ENCODE results near the gene UPF1.
"Not testable (repeated sequence)": the region's sequence is repeated elsewhere in the genome, so short reads cannot be mapped to it uniquely, and the experiment has no call there.

Gene UPF1

DNA sequence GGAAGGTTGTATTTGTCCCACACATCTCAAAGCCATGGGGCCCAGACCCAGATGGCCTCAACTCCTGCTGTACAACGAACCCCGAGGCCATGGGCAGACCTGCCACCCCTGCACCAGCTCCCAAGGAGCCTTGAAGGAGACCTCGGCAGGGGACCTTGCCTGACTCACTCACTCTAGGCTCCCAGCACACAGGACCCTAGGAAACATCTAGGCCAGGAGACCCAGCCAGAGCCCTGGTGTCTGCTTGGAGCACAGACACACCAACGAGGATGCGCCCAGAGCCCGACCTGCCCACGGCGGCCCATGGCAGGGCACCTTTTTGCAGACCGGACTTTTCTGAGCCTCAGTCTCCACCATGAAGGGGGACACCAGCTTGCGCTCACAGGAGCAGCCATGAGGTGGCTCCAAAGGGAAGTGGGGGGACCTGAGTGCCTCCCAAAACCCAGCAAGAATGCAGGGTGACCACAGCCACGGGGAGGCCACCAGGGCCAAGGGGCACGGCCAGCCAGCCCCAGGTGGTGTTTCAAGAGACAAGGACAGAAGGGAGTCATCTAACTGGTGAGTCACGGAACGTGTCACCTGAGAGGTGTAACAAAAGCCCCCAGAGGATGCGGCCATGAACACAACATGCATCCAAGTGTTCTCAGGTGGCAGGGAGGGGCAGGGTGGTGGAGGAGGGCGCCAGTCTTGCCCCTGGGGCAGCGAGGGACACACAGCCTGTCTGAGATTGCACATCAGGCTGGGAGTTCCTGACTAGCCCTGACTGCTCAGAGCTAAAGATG, 69.1 kb downstream of the UPF1 start:
- no peak for DNase-seq

DNA sequence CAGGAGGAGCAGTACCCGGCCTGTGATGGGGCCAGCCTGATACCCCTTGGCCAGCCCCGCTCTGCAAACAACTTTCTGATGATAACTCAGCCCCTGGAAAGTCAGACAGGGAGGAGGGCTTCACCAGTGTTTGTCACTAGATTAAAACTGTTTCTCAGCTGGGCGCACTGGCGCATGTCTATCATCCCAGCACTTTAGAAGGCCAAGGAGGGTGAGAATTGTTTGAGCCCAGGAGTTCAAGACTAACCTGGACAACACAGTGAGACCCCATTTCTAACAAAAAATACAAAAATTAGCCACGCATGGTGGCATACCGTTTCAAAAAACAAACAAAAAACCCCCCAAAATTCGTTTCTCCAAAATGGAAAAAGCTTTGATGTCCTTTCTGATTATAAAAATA, 69.7 kb downstream of the UPF1 start:
- no peak for DNase-seq

DNA sequence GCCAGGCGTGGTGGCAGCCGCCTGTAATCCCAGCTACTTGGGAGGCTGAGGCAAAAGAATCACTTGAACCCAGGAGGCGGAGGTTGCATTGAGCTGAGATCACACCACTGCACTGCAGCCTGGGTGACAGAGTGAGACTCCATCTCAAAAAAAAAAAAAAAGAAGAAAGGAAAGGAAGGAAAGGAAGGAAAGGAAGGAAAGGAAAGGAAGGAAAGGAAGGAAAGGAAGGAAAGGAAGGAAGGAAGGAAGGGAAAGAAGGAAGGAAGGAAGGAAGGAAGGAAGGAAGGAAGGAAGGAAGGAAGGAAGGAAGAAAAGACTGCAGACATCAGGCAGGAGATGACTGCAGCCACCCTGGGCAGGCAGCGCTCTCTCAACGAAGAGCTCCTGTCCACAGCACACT, 70.8 kb downstream of the UPF1 start:
- DNase-seq, result not testable (repeated sequence)

DNA sequence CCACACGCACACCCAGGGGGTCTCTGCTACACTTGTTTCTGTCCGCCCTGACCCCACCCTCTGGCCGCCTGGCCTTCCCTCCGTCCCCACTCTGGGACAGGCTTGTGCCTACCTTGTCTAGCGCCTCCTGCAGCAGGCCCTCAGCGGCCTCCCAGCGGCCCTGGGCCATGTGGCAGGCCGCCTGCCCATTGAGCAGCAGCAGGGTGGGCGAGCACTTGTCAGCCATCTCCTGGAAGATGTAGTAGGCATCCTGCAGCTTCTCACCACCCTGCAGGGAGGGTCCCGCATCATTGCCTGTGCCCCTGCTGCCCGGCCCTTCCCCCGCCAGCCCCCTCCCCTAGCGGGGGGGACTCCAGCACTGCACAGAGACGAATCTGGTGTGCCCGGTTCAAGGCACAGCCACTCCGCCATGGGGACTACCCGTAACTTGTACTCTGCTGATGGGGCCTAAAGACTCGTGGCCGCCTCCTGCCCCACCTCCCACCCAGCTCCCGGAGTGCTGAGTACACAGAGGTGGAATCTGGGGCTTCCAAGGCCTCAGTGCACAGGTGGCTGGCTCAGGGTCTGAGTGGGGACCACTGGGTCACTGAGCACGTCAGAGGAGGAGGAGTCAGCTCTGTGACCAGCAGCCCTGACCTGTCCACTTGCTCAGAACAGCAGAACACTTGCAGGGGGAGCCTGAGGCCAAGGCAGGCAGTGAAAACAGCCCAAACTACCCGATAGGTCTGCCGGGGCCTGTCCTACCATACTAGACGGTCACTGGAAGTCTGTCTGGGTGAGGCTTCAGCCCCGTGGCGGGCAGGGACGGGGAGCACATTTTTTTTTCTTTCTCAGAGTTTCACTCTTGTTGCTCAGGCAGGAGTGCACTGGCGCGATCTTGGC, 71.6 kb downstream of the UPF1 start:
- DNase-seq, result no peak

DNA sequence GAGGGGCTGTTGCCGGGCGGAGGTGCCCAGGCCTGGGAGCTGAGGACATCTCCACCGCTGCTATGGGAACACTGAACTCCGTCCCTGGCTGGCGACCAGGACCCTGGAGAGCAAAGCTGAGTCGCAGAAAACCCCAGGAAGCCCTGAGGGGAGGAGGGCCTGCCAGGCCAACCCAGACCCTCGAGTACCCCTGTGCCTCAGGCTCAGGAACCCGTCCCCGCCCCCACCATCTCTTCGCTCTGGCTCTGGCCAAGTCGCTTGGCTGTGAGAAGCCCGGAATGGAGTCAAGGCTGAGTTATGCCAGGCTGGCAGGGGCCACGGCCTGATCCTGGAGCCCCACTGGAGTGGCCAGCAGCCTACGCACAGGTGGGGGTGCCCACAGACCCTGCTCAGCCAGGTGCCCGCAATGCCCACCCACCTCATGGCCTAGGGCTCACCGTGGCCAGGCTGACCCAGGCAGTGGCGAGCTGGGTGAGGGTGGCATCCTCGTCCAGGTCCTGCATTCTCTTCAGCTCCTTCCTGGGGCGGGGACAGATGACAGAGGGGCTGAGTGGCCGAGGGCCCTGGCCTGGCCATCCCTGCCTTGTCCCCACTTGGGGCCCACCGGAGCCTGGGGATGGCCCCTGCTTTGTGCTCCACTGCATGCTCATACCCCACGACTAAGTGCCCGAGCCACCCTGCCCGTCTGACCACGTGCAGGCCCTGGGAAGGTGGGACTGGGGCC, 72.7 kb downstream of the UPF1 start:
- no peak for DNase-seq

DNA sequence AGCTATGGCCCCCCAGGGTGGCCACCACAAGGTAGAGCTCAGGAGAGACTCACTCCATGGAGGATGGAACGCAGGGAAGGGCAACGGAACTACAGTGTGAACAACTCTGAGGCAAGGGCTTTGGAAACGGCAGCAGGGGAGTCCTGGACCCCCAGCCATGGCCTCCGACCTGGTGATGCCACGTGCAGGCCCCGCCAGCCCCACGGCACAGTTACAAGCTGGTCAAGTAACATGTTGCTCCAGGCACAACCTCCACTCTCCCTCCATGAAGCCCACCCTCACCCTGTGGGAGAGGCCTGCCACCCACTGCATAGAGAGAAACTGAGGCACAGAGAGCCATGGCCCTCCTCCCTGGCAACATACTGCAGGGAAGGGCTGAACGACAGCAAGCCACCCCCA, 73.3 kb downstream of the UPF1 start:
- no peak for DNase-seq

DNA sequence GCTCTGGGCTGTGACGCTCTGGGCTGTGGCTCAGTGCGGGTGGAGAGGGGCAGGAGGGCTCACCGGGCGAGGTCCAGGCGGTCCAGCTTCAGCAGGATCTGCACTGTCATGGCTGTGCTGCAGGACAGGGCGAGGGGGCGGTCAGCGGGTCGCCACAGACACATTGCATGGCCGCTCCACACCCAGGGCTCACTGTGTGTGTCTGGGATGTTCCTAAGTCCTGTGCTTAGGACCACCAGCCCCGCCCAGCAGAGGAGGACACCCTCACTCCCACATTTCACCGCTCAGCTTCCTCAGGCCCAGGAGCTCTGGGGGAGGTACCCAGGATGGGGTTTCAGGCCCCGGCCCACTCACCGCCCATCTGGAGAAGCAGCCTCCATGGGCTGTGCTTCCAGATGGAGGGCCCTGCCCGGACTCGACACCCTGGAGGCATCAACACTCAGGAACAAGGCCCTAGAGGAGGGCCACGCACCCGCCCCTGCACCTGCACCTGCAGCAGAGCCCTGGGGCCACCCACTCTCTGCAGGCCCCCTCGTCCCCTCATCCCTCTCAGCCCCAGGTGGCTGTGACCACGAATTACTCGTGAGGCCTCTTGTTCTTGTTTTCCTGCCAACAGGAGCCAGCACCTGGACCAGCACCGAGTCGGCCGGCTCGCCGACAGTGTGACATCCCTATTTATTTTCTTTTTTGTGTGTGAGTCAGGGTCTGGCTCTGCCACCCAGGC, 73.9 kb downstream of the UPF1 start:
- no peak for DNase-seq

DNA sequence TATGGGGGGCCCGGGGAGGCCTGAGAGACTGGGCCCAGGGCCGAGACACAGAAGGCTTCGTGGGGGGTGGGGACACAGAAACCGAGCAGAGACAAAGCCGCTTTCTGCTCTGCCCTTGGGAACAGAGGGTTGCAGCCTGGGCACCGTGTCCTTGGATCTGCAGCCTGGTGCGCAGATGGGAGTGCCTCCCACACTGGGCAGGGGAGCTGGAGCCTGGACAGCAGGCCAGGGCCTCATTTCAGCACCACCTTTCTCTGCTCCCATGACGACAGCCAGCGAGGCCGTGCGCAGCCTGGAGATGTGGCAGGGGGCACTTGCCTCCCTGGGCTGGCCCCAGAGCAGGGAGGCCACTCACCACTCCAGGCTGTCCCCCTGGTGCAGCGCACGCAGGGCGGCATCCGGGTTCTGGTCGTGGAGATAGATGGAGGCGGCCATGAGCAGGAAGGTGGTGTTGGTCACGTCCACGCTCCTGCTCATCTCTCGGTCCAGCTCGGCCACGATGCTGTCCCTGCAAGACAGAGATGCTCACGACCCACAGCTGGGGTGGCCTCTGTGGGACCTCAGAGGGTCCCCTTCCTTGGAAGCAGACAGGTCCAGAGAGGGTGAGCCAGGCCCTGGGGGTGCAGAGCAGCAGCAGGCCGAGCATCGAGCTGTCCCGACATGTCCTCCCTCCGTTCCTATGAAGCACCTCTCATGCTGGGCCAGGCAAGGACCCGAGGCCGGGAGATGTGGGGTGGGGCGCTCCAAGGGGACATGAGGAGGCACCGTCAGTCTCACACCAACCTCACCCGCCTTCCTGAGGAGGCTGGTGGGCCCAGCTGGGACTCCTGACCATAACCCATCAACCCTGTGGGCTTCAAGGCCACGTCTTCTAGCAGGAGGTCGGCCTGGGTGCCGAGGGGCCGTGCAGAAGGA, 75.1 kb downstream of the UPF1 start:
- no peak for DNase-seq

DNA sequence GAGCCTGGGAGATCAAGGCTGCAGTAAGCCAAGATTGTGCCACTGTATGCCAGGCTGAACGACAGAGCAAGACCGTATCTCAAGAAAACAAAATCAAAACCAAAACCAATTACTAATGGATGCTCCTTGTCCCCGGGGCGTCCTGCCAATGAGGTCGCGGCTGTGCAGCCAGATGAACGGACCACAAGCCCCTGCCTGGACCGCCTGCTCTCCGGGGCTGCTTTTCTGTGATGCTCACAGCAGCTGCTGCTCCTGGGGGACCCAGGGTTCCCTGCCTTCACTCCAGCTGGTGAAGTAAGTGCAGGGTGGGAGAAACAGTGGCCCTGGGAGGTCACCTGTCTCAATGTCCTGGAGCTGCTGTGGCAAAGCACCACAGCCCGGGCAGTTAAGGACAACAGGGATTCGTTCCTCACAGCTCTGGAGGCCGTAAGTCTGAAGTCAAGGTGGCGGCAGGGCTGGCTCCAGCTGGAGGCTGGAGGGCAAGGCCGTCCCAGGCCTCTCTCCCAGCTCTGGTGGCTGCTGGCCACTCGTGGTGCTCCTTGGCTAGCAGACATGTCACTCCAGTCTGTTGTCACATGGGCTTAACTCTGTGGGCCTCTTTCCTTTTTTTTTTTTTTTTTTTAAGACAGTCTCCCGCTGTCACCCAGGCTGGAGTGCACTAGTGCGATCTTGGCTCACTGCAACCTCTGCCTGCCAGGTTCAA, 77.3 kb downstream of the UPF1 start:
- DNase-seq, result no peak

DNA sequence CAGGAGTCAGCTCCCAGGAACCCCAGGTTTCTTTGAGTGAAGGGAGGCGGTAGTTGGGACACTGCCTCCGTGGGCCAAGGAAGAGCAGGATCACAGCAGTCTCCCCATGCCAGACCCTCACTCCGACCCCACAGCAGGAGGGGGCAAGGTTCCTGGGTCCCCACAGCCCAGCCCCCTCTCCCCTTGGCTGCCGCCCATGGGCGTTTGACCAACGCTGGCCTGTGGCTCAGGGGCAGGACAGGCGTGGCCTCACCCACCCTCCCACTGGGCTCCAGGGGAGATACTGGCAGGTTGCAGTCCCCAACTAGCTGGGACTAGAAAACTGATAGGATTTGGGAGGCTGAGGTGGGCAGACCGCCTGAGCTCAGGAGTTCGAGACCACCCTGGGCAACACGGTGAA, 78.3 kb downstream of the UPF1 start:
- no peak for DNase-seq

DNA sequence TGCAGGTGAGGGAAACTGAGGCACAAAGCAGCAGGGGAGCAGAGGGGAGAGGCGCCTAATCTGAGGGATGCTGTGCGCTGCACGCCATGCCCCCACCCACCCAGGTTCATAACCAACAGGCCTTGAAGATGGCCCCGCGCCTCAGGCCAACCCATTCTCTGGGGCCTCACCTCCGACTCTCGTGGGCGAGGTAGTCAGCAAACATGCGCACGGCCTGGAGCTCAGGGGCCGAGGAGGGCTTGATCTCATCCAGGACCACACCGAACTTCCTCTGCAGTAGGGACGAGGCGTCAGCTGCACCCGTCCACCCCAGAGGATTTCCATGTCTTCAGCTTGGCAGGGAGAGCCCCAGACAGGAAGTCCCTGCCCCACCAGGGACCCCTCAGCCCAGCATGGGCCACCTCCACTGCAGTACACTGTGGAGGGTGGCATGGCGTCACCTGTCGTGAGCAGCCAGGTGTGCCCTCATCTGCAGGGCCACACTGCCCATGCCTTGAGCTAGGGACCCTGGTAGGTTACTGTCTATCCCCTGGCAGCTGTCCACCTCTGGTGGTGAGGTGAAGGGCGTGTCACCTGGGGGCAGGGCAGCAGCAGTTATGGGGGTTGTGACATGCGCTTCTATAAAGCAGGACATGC, 79.2 kb downstream of the UPF1 start:
- DNase-seq, result no peak

DNA sequence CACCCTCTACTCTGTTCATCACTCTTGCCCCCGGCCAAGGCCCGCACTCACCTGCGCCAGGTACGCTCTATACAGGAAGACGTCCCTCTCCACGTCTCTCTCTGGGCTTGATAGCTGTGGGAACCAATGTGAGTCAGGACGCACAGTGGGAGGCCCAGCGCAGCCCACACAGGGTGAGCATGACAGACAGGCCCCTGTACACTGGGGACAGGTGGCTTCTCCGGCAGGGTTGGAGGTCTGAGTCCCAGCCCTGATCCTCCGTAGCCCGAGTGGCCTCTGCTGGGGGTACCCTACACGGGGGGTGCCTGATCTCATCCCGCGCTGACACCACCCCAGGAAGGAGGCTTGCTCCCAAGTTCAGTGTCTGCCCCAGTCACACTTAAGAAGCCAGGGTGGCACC, 81.2 kb downstream of the UPF1 start:
- no peak for DNase-seq

DNA sequence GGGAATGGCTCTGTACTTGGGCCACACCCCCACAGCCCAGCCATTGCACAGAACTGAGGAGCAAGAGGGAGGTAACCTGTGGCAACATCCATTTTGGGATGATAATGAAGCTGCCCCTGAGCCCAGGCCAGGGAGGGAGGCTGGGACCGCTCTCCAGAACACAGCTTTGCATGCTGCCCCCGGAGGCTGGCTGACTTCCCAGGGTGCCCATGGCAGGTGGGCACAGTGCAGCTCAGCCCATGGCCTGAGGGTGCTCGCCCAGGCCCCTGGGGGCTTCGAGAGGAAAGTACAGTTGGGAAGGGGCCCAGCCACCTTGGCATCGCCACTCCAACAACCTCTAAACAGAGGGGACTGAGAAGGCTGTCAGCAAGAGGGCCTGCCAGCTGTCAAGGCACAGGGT, 81.7 kb downstream of the UPF1 start:
- no peak for DNase-seq

DNA sequence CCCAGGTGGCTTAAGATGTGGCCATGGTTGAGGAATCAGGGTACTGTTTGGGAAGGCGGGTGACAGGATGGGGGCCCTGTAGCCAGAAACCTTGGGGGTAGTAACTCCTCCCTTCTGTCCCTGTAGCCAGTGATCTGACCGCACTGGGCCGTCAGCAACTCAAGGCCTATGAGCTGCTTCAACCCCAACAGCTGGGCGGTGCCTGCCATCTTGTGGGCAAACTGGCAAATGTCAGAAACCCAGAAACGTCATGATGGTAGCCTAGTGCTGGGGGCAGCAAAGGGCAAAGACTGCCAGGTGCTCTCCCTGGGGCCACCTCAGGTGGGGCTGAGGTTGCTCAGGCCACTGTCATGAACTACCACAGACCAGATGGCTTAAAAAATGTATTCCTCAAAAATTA, 83.9 kb downstream of the UPF1 start:
- DNase-seq, result no peak

DNA sequence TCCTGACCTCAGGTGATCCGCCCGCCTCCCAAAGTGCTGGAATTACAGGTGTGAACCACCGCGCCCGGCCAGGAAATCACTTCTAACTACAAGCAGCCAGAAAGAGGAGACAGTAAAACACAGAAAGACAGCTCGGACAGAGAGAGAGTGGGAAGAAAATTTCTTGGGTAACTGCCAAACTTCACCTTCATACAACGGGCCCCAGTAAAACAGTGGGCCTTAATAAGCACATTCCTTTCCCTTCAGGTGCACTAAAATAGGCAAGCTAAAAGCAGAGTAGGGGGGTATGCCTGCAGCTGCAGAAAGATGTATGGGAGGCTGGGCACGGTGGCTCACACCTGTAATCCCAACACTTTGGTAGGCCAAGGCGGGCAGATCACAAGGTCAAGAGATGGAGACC, 85.8 kb downstream of the UPF1 start:
- DNase-seq, result not testable (repeated sequence)

Data from NCI-H2107 (cell line).